Measurements from ENCODE around the gene PRKCZ.

The PRKCZ gene

GRCh38 chr1:2021550-2021949, 28.7 kb upstream of the PRKCZ start:
- H3K9ac ChIP-seq: no peak overlapping the region

GRCh38 chr1:2022063-2022770, 28.0 kb upstream of the PRKCZ start:
- H3K9ac ChIP-seq: no peak overlapping the region
- H3K4me1 ChIP-seq: peaks cover 36 to 86% (median 83%) of the 10 kb centered on the region in 10 experiments
- no peak overlapping the region for H3K27ac ChIP-seq
- no peak for TF ChIP-seq Cebpa-rat (IDR thresholded peaks at IDR 0.05)
- peaks cover 0 to 39% (median 0%) of the 10 kb centered on the region in 11 experiments; a peak in 8 of 22 replicates for H4K20me1 ChIP-seq
- H3K36me3 ChIP-seq: no peaks in the 10 kb centered on the region
- H3K4me2 ChIP-seq: peak overlapping the region in 9 of 11 experiments; percentile 96 to 100 (median 98); a peak in 17 of 22 replicates
- H3K4me3 ChIP-seq: no peak overlapping the region; a peak in 1 of 20 replicates
- no peaks in the 10 kb centered on the region for H3K9me3 ChIP-seq (replicated peaks in 1 of 11)
- peaks cover 53 to 84% (median 58%) of the 10 kb centered on the region in 11 experiments for H3K27me3 ChIP-seq

More at GRCh38 chr1:2021550-2021949, 28.7 kb upstream of the PRKCZ start:
- Histone ChIP-seq H3K27me3 (peaks cover 53 to 89% (median 62%) of the 10 kb centered on the region in 11 experiments), H3K27ac (no peak overlapping the region), H3K36me3 (no peaks in the 10 kb centered on the region), H3K4me1 (peaks cover 36 to 80% (median 76%) of the 10 kb centered on the region in 10 experiments), H3K4me2 (peak overlapping the region in 9 of 11 experiments; percentile 96 to 100 (median 98); a peak in 17 of 22 replicates), H4K20me1 (peaks cover 0 to 39% (median 0%) of the 10 kb centered on the region in 11 experiments; a peak in 8 of 22 replicates), H3K4me3 (no peak overlapping the region; a peak in 1 of 20 replicates), H3K9me3 (replicated peaks in 1 of 11) (no peaks in the 10 kb centered on the region)
- TF ChIP-seq Cebpa-rat (IDR thresholded peaks at IDR 0.05): no peak

- H3K9ac ChIP-seq: peak overlapping the region in 2 of 11 experiments; percentile 9 to 87; a peak in 3 of 22 replicates
- TF ChIP-seq Cebpa-rat (IDR thresholded peaks at IDR 0.05): no peak
- H3K27ac ChIP-seq: peak overlapping the region in 3 of 11 experiments; percentile 95 to 97 (median 97); a peak in 4 of 22 replicates
- peaks cover 46 to 96% (median 92%) of the 10 kb centered on the region in 10 experiments for H3K4me1 ChIP-seq
- no peak overlapping the region for H3K4me3 ChIP-seq
- H3K4me2 ChIP-seq: peak overlapping the region in 10 of 11 experiments; percentile 83 to 100 (median 98); a peak in 19 of 22 replicates
- peaks cover 0 to 46% (median 0%) of the 10 kb centered on the region in 11 experiments; a peak in 8 of 22 replicates for H4K20me1 ChIP-seq
- peaks cover 47 to 82% (median 50%) of the 10 kb centered on the region in 11 experiments for H3K27me3 ChIP-seq
- no peaks in the 10 kb centered on the region for H3K9me3 ChIP-seq (replicated peaks in 1 of 11)
- no peaks in the 10 kb centered on the region for H3K36me3 ChIP-seq
Observed at GRCh38 chr1:2023187-2023586, 27.0 kb upstream of the PRKCZ start.

- H3K9me3 ChIP-seq (replicated peaks in 1 of 11): no peaks in the 10 kb centered on the region
- H3K9ac ChIP-seq: peak overlapping the region in 8 of 11 experiments; percentile 3 to 87 (median 80); a peak in 15 of 22 replicates
- peaks cover 57 to 100% (median 97%) of the 10 kb centered on the region in 10 experiments for H3K4me1 ChIP-seq
- TF ChIP-seq Cebpa-rat (IDR thresholded peaks at IDR 0.05): no peak
- peak overlapping the region; percentile 83 to 100 (median 97) for H3K4me2 ChIP-seq
- H4K20me1 ChIP-seq: peaks cover 0 to 44% (median 0%) of the 10 kb centered on the region in 11 experiments; a peak in 7 of 22 replicates
- no peaks in the 10 kb centered on the region for H3K36me3 ChIP-seq
- peak overlapping the region in 2 of 10 experiments; percentile 1 to 45; a peak in 4 of 20 replicates for H3K4me3 ChIP-seq
- peak overlapping the region in 8 of 11 experiments; percentile 82 to 97 (median 91); a peak in 15 of 22 replicates for H3K27ac ChIP-seq
- peaks cover 36 to 73% (median 39%) of the 10 kb centered on the region in 11 experiments for H3K27me3 ChIP-seq
Observed at GRCh38 chr1:2024451-2024850, 25.8 kb upstream of the PRKCZ start.

- Histone ChIP-seq H4K20me1 (peaks cover 0 to 39% (median 0%) of the 10 kb centered on the region in 11 experiments; a peak in 7 of 22 replicates), H3K27me3 (peaks cover 32 to 69% (median 35%) of the 10 kb centered on the region in 11 experiments), H3K4me1 (peaks cover 57 to 100% (median 97%) of the 10 kb centered on the region in 10 experiments), H3K27ac (peak overlapping the region in 10 of 11 experiments; percentile 43 to 97 (median 88); a peak in 19 of 22 replicates), H3K4me2 (peak overlapping the region; percentile 83 to 100 (median 97)), H3K9ac (peak overlapping the region in 10 of 11 experiments; percentile 47 to 87 (median 76); a peak in 18 of 22 replicates), H3K9me3 (replicated peaks in 1 of 11) (no peaks in the 10 kb centered on the region), H3K4me3 (peak overlapping the region in 7 of 10 experiments; percentile 40 to 58 (median 45); a peak in 14 of 20 replicates), H3K36me3 (no peaks in the 10 kb centered on the region)
- no peak for TF ChIP-seq Cebpa-rat (IDR thresholded peaks at IDR 0.05)
Observed at GRCh38 chr1:2024887-2025286, 25.3 kb upstream of the PRKCZ start.

- H3K27ac ChIP-seq: peak overlapping the region in 10 of 11 experiments; percentile 43 to 97 (median 88); a peak in 19 of 22 replicates
- H3K4me1 ChIP-seq: peaks cover 60 to 100% (median 97%) of the 10 kb centered on the region in 10 experiments
- no peaks in the 10 kb centered on the region for H3K9me3 ChIP-seq (replicated peaks in 1 of 11)
- H4K20me1 ChIP-seq: peaks cover 0 to 33% (median 0%) of the 10 kb centered on the region in 11 experiments; a peak in 4 of 22 replicates
- H3K9ac ChIP-seq: peak overlapping the region; percentile 47 to 87 (median 75); a peak in 21 of 22 replicates
- peak overlapping the region; percentile 31 to 58 (median 44); a peak in 18 of 20 replicates for H3K4me3 ChIP-seq
- H3K27me3 ChIP-seq: peaks cover 25 to 62% (median 28%) of the 10 kb centered on the region in 11 experiments
- no peaks in the 10 kb centered on the region for H3K36me3 ChIP-seq
- TF ChIP-seq Cebpa-rat (IDR thresholded peaks at IDR 0.05): no peak
- peak overlapping the region; percentile 83 to 100 (median 97) for H3K4me2 ChIP-seq
Observed at GRCh38 chr1:2025491-2025981, 24.7 kb upstream of the PRKCZ start.

GRCh38 chr1:2027961-2028583, 22.1 kb upstream of the PRKCZ start:
- peak overlapping the region in 9 of 11 experiments; percentile 31 to 97 (median 89); a peak in 18 of 22 replicates for H3K27ac ChIP-seq
- H3K36me3 ChIP-seq: no peaks in the 10 kb centered on the region
- peaks cover under 1 to 52% (median 3%) of the 10 kb centered on the region in 11 experiments; a peak in 16 of 22 replicates for H3K27me3 ChIP-seq
- peak overlapping the region; percentile 76 to 100 (median 97) for H3K4me2 ChIP-seq
- peak overlapping the region in 10 of 11 experiments; percentile 33 to 87 (median 73); a peak in 18 of 22 replicates for H3K9ac ChIP-seq
- peaks cover 64 to 100% (median 98%) of the 10 kb centered on the region in 10 experiments for H3K4me1 ChIP-seq
- H4K20me1 ChIP-seq: peaks cover 0 to 27% (median 0%) of the 10 kb centered on the region in 11 experiments; a peak in 4 of 22 replicates
- no peak for TF ChIP-seq Cebpa-rat (IDR thresholded peaks at IDR 0.05)
- peak overlapping the region in 9 of 10 experiments; percentile 9 to 65 (median 62); a peak in 17 of 20 replicates for H3K4me3 ChIP-seq
- H3K9me3 ChIP-seq (replicated peaks in 1 of 11): no peaks in the 10 kb centered on the region
